ENCODE results near the gene RPS6KC1.

GRCh38 chr1:213127074-213127473 is 76.0 kb downstream of the RPS6KC1 start:
- TF ChIP-seq, protein P1, sequence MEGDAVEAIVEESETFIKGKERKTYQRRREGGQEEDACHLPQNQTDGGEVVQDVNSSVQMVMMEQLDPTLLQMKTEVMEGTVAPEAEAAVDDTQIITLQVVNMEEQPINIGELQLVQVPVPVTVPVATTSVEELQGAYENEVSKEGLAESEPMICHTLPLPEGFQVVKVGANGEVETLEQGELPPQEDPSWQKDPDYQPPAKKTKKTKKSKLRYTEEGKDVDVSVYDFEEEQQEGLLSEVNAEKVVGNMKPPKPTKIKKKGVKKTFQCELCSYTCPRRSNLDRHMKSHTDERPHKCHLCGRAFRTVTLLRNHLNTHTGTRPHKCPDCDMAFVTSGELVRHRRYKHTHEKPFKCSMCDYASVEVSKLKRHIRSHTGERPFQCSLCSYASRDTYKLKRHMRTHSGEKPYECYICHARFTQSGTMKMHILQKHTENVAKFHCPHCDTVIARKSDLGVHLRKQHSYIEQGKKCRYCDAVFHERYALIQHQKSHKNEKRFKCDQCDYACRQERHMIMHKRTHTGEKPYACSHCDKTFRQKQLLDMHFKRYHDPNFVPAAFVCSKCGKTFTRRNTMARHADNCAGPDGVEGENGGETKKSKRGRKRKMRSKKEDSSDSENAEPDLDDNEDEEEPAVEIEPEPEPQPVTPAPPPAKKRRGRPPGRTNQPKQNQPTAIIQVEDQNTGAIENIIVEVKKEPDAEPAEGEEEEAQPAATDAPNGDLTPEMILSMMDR (IDR thresholded peaks at IDR 0.05): no peak
- TF ChIP-seq EP300 (IDR thresholded peaks at IDR 0.05) (no peak), POLR2A (IDR thresholded peaks at IDR 0.05) (no peak)

All from tibial nerve (tissue), 4 donors.